Activated CD8-positive, alpha-beta memory T cell treated with anti-CD3 and anti-CD28 coated beads for 48 hours (primary cell): Measurements from ENCODE around the gene ANAPC5.
"Not testable (repeated sequence)": the region's sequence is repeated elsewhere in the genome, so short reads cannot be mapped to it uniquely, and the experiment has no call there.

Experiments
- DNase-seq, 3 experiments: peaks; one replicate each; pipeline ENCODE4 v3.0.0-alpha.2; 2020; ENCODE audit warnings: low read depth in 2 of 3, low spot score in 2 of 3

ANAPC5 gene, protein sequence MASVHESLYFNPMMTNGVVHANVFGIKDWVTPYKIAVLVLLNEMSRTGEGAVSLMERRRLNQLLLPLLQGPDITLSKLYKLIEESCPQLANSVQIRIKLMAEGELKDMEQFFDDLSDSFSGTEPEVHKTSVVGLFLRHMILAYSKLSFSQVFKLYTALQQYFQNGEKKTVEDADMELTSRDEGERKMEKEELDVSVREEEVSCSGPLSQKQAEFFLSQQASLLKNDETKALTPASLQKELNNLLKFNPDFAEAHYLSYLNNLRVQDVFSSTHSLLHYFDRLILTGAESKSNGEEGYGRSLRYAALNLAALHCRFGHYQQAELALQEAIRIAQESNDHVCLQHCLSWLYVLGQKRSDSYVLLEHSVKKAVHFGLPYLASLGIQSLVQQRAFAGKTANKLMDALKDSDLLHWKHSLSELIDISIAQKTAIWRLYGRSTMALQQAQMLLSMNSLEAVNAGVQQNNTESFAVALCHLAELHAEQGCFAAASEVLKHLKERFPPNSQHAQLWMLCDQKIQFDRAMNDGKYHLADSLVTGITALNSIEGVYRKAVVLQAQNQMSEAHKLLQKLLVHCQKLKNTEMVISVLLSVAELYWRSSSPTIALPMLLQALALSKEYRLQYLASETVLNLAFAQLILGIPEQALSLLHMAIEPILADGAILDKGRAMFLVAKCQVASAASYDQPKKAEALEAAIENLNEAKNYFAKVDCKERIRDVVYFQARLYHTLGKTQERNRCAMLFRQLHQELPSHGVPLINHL

DNA sequence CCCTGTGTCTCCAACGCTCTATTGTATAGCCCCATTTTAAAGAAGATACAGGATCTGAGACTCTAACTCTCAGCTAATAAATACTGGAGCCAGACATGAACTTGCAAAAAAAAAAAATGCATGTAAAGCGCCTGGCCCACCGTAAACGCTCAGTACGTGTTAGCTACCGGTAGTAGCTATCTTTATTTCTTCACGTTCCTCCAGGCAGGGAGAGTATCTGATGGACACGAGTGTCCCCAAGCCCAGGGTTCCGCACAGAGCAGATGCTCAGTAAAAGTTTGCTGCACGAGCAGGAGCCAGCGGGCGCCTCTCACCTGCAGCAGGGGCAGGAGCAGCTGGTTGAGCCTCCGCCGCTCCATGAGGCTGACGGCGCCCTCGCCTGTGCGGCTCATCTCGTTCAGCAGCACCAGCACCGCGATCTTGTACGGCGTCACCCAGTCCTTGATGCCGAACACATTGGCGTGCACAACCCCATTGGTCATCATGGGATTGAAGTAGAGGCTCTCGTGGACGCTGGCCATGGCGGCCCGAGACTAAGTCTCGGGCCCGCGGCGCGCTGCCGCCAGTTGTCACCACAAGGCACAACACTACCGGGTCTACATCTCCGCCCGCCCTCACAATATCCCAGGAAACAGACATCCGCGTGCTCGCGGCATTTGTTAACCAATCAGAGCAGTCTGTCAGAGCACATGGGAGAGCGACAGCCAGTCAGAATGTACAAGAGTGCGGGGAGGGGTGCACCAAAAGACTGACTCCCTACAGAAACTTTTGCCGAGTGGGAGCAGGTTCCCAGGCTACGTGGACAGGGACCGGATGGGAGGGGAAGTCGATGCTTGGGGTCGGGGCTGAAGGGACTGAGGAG lies at the start of gene ANAPC5:
Gene ANAPC5 (minus strand): TSS at position 592 of the 862 bp plus-strand sequence. CDS start 71 bp downstream, at position 521.
- peak; percentile 57 to 82 (median 69) for DNase-seq

DNA sequence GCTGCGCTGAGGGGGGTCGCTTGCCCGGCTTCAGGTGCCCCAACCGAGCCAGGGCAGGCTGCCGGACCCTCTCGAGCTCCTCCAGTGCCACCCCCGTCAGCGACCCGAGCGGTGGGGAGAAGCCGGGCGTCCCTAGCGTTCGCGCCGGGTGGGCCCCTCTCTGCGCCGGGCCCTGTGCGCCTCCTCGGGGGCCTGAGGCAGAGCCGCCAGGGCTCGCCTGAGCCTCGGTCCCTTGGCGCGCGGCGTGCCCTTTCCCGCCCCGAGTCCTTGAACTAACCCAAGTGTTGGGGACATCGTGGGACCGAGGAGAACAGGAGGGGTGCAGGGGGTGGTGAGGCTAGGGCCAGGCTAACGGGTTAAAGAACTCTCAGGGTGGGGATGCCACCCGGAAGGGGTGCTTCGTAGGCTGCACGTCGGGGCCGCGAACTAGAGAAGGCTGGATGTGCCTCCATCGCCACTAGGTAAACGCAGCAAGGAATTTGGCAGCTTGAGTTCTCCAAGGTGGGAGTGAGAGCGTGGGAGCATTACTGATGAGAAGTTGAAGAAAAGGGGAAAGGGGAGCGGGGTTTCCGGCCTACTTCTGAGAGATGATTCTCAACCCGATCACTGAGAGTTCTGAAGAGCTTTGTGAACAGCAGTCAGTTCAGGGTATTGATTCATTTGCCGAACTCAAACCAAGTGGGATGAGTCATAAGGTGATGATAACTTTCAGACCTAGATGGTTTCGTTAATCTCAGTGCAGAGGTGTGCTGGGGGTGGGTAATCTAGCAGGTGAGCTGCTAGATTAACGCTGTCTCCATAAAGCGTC lies 48.3 kb upstream of the ANAPC5 start:
- DNase-seq: peak; percentile 23 to 50 (median 39)

DNA sequence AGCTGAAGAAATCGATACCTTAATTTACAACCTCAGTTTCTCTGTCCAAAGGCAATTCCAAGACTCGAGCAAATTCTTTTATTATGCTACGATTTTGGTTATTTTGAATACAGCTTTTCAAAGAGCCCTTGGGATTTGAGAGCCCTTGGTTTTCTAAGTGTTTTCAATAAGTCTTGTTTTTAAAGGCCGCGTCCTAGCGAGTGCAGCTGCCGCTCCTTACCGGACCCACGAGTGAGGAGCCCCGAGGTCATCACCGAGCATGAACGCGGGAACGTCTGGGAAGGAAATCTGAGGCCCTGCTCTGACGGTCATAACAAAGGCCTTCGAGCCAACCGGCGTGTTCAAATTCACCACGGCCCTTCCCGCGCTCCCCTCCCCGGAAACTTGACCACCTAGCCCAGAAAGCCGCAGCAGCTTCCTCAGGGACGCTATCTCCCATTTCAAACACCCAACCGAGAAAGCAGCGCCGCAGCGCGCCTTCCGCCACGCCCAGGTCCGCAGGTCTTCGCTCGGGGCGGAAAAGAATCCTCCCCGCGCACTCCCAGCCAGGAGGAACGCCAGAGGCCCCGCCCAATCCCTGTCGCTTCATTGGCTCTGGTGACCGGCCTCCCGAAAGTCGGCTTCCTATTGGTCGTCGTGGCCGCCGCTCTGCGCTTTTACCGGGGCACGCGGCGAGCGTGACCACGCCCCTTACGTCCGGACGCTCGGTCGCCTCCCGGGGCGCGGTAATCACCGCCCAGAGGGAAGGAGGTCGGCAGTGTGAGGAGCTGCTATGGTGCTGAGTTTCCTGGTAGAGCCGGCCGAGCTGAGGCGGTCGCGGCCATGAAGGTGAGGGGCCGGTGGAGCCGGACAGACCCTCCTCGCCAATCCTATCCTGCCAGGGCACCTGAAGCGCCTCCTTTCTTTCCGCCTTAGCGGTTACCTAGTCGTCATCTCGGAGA lies 47.5 kb upstream of the ANAPC5 start, which contains the start of gene RNF34:
Gene RNF34 (plus strand): TSS at position 728 of the 941 bp plus-strand sequence. CDS start 95 bp downstream, at position 823.
- DNase-seq: peak; percentile 82 to 96 (median 94)

DNA sequence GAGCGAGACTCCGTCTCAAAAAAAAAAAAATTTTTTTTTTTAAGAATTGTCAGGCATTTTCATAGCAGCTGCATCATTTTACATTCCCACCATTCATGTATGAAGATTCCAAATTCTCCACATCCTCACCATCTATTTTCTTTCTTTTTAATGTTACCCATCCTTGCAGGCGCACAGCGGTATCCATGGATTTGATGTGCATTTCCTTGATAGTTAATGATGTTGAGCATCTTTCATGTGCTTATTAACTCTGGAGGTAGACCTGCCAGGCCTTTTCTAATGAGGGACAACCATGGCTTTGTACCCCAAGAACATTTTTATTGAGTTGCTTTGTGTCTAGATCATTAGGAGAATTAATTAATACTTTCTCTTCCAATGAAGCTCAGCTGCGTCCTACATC lies 46.1 kb upstream of the ANAPC5 start:
- no peak for DNase-seq

DNA sequence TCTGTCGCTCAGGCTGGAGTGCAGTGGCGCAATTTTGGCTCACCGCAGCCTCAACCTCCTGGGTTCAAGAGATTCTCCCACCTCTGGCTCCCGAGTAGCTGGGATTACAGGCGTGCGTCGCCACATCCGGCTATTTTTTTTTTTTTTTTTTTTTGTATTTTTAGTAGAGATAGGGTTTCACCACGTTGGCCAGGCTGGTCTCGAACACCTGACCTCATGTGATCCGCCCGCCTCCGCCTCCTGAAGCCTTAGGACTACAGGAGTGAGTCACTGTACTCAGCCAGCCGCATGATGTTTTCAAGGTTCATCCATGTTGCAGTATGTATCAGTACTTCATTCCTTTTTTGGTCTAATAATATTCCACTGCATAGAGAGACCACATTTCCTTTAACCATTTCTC lies 45.3 kb upstream of the ANAPC5 start:
- no peak for DNase-seq

DNA sequence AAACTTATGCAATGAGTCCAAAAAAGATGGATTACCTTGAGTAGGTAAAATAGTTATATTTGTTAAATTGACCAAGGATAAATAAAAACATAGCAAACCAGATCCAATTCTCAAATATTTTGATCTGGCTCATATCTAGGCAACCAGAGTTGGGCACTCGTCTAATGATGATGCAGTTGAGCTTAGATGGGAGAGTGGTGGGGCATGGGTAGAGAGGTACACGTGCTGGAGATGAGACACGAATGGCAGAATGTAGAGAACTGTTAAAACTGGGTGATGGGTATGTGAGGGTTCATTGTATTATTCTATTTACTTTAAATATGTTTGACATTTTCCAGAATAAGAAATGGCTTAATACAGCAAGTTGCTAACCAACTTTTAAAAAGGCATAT lies 40.1 kb upstream of the ANAPC5 start:
- DNase-seq: no peak

DNA sequence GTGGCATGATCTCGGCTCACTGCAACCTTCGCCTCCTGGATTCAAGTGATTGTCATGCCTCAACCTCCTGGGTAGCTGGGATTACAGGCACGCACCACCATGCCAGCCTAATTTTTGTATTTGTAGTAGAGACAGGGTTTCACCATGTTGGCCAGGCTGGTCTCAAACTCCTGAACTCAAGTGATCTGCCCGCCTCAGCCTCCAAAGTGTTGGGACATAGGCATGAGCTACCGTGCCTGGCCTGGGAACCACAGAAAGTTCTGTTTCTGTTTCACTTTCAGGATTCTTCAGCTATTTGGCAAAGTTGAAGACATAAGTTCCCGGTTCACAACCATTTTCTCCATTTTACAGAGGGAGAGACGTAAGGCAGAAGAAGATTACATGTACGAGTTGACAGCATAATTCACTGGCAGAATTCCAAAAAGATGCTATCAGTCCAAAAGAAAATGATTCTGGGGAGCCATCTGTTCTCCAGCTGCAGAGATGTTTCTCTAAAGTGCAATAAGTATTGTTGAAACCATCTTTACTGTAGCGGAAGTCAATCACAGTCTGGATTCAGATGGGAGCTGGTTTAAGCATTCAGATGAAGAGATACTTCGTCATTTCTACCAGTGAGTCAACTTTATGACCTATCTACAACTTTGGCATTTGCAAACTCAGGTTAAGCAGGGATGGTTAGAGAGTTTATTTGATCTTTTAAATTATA lies 39.6 kb upstream of the ANAPC5 start:
- peak in 1 of 3 experiments; percentile 12 for DNase-seq

DNA sequence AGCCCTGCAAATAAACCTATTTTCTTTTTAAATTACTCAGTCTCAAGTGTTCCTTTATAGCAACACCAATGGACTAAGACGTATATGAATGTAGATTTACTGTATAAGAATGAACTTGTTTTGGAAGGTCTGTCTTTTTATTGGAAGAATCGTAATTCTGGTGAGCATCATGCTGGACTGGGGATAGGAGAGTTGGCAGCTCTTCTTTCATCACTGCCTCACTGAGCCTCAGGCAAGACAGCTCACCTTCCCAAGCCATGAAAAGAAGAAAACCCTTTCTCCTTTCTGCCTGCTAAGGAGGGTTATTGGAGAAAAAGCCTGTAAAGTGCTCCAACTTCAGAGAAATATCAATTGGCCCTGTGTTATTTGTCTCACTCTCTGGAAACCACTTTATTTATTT lies 38.6 kb upstream of the ANAPC5 start:
- no peak for DNase-seq

DNA sequence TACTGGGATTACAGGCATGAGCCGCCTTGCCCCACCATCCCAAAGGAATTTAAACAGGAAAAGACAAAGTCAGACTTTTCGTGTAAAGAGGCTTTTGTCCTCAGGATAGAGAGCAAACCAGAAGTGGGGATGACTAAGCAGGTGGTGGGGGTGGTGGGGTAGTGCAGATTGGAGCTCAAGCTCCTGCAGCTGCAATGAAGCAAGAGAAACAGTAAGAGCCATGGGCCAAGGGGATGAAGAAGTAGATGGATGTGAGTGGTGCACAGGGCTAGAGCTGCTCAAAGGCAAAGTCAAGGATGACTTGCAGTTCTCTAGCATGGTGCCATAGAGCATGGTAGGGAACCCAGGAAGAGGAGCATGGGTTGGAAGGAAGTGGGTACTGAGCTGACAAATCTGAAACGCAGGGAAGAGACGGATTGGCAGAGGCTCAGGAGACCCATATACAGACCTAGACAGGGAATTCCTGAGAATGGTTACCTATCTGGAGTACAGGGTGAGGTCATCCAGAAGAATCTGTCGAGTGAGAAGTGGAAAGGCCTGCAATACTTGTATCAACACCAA lies 36.3 kb upstream of the ANAPC5 start:
- DNase-seq: no peak

DNA sequence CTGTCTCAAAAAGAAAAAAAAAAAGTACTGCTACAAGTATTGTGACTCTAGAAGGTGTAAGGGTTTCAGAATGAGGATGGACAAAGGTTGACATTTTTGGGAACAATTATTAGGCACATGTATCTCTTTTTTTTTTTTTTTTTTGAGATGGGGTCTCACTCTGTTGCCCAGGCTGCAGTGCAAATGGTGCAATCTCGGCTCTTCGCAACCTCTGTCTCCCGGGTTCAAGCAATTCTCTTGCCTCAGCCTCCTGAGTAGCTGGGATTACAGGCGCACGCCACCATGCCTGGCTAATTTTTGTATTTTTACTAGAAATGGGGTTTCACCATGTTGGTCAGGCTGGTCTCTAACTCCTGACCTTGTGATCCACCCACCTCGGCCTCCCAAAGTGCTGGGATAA lies 32.7 kb upstream of the ANAPC5 start:
- not testable (repeated sequence) for DNase-seq

DNA sequence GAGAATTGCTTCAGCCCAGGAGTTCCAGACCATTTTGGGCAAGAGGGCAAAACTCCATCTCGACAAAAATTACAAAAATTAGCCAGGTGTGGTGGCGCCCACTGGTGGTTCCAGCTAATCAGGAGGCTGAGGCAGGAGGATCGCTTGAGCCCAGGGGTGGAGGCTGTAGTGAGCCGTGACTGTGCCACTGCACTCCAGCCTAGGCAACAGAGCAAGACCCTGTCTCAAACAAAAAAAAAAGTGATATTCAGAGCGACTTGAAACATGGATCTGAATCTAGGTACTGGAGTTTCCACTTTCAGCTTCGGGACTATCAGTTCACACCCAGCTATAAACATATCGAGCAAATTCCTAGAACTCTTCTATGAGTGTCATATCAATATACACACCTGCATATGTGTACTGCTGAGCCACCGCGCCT lies 31.4 kb upstream of the ANAPC5 start:
- no peak for DNase-seq

DNA sequence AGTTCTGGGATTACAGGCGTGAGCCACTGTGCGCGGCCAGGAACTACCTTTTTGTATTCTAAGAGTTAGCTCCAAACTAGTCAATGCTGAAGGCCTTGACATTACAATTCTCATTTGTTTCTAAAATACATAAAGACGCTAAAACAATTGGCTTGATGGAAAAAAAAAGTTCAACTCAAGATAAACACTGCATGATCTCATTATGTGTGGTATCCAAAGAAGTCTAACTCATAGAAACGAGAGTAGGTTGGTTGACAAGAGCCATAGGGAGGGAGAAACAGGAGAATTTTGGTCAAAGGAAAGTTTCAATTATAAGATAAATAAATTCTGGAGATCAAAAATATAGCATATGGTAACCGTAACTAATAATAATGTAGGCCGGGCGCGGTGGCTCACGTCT lies 27.7 kb upstream of the ANAPC5 start:
- DNase-seq: no peak

DNA sequence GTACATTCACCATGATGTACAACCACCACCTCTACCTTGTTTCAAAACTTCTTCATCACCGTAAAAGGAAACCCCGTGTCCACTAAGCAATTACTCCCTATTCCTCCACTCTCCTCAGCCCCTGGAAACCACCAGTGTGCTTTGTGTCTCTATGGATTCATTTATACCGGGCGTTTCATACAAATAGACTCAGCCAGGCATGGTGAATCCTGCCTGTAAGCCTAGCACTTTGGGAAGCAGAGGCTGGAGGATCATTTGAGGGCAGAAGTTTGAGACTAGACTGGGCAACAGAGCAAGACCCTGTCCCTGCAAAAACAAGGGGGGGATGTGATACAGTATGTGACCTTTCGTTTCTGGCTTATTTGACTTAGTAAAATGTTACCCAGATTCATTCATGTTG lies 26.5 kb upstream of the ANAPC5 start:
- no peak for DNase-seq

DNA sequence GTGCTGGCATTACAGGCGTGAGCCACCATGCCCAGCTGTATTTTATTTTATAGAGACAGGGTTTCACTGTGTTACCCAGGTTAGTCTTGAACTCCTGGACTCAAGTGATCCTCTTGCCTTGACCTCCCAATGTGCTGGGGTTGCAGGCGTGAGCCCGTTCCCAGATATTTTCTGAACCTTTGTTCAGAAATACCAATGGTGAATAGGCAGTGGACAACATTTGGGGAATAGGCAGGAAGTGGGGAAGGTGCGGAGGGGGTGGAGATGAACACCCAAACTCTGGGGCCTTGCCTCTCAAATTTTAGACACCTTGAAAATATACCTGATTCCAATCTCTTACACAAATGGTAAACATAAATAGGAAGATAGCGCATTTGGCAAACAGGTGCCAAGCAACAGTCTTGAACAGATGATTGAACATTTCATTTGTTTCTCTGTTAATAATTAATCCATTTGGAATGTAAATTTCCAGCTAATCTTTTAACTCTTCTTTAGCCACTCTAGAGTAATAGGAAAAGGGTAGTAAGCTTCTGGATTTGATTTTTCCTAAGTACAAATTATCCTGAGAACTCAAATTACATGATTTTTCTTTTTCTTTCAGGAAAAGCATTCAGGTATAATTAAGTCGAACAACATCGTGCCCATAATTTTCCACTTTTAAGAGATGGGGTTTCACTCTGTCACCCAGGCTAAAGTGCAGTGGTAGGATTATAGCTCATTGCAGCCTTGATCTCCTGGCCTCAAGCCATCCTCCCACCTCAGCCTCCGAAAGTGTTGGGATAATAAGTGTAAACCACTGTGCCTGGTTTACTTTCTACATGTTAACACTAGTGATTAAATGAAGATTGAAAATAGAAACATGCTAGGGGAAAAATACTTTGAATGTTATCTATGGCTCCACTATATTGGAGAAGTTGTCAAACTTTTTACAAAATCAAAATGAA lies 24.8 kb upstream of the ANAPC5 start:
- DNase-seq: no peak

DNA sequence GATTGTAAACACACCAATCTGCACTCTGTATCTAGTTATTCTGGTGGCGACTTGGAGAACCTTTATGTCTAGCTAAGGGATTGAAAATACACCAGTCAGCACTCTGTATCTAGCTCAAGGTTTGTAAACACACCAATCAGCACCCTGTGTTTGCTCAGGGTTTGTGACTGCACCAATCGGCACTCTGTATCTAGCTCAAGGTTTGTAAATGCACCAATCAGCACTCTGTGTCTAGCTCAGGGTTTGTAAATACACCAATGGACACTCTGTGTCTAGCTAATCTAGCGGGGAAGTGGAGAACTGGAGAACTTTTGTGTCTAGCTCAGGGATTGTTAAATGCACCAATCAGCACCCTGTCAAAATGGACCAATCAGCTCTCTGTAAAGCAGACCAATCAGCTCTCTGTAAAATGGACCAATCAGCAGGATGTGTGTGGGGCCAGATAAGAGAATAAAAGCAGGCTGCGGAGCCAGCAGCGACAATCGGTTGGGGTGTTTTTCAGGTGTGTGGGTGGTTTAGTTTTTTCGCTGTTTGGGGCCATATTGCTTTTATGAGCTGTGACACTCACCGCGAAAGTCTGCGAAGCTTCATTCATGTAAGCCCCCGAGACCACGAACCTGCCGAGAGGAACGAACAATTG lies 22.9 kb upstream of the ANAPC5 start:
- DNase-seq: not testable (repeated sequence)

DNA sequence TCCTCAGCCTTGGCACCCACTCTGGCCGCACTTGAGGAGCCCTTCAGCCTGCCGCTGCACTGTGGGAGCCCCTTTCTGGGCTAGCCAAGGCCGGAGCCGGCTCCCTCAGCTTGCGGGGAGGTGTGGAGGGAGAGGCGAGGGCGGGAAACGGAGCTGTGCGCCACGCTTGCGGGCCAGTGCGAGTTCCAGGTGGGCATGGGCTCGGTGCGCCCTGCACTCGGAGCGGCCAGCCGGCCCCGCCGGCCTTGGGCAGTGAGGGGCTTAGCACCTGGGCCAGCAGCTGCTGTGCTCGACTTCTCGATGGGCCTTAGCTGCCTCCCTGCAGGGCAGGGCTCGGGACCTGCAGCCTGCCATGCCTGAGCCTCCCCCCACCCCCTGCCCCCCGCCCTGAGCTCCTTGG lies 22.1 kb upstream of the ANAPC5 start:
- not testable (repeated sequence) for DNase-seq

DNA sequence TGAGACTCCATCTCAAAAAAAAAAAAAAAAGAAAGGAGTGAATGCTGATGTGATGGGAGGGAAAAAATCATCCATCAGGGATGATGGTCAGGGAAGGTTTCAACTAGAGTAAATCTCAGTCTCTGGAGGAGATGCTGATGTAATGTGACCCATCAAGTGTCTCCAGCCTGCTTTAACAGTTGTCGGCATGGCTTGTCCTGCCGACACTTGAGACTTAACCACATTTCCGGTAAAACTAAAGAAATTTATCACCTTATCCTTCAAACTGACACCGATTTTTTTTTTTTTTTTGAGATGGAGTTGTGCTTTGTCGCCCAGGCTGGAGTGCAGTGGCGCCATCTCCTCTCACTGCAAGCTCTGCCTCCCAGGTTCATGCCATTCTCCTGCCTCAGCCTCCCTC lies 21.5 kb upstream of the ANAPC5 start:
- no peak for DNase-seq
